A673 (cell line): ENCODE measurements around the gene RBM20.

Source experiments
- CTCF ChIP-seq: fragments of 300-800, 200-600 bp; sonication (generic); conservative IDR thresholded peaks from 2 replicates; pipeline ENCODE4 v1.5.1; 2017; ENCODE audit warnings: low read depth, mild to moderate bottlenecking, antibody characterized with exemption, low read length, moderate library complexity, mixed read lengths
- EZH2 ChIP-seq: fragments of 200-600 bp; sonication (generic); IDR thresholded peaks from 2 replicates; pipeline ENCODE4 v1.6.1; 2017; ENCODE audit warnings: borderline replicate concordance, low read depth, mild to moderate bottlenecking, mixed read lengths, antibody characterized with exemption, low read length; ENCODE audit not compliant: poor library complexity, severe bottlenecking

- TF ChIP-seq CTCF, result no peak
- TF ChIP-seq EZH2, result no peak
Measured at GRCh38 chr10:110824660-110825059, 180.5 kb downstream of the RBM20 start.
